Activated CD8-positive, alpha-beta memory T cell treated with anti-CD3 and anti-CD28 coated beads for 24 hours (primary cell): Measurements from ENCODE around the gene LRRTM2.
"Not testable (repeated sequence)": the region's sequence is repeated elsewhere in the genome, so short reads cannot be mapped to it uniquely, and the experiment has no call there.

ENCODE experiments used
- DNase-seq: peaks from one replicate; pipeline ENCODE4 v3.0.0-alpha.2; 2020

The LRRTM2 gene

GRCh38 chr5:138874771-138875551 lies at the start of gene LRRTM2:
Gene LRRTM2, minus strand, starts transcription at chr5:138875335. Its CDS starts 424 bp downstream, at chr5:138874911.
- DNase-seq: no peak

GRCh38 chr5:138922494-138922893 lies 47.4 kb upstream of the LRRTM2 start:
- no peak for DNase-seq

GRCh38 chr5:138921362-138921761 lies 46.2 kb upstream of the LRRTM2 start:
- not testable (repeated sequence) for DNase-seq

- no peak for DNase-seq
Observed at GRCh38 chr5:138920181-138920580, 45.0 kb upstream of the LRRTM2 start.

GRCh38 chr5:138918686-138919085 lies 43.6 kb upstream of the LRRTM2 start:
- no peak for DNase-seq

- DNase-seq: no peak
Observed at GRCh38 chr5:138914338-138914737, 39.2 kb upstream of the LRRTM2 start.

- DNase-seq: no peak
Observed at GRCh38 chr5:138913773-138914172, 38.6 kb upstream of the LRRTM2 start.

- no peak for DNase-seq
Observed at GRCh38 chr5:138912093-138912492, 37.0 kb upstream of the LRRTM2 start.

DNA sequence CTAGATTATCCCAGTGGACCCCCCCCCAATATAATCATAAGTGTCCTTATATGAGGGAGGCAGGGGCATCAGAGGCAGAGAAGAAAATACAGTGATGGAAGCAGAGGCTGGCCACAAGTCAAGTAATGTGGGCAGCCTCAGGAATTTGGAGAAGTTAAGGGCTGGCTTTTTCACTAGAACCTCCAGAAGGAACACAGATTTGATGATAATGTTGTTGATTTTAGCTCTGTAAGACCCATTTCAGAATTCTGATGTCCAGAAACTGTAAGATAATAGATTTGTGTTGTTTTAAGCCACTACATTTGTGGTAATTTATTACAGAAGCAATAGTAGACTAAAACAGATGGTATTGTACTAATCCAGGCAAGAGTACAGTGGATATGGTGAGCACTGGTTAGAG lies 36.3 kb upstream of the LRRTM2 start:
- no peak for DNase-seq

- no peak for DNase-seq
Observed at GRCh38 chr5:138910546-138911185, 35.5 kb upstream of the LRRTM2 start.

- DNase-seq: no peak
Observed at GRCh38 chr5:138909734-138910133, 34.6 kb upstream of the LRRTM2 start.

GRCh38 chr5:138905541-138905940 lies 30.4 kb upstream of the LRRTM2 start:
- DNase-seq: no peak

DNA sequence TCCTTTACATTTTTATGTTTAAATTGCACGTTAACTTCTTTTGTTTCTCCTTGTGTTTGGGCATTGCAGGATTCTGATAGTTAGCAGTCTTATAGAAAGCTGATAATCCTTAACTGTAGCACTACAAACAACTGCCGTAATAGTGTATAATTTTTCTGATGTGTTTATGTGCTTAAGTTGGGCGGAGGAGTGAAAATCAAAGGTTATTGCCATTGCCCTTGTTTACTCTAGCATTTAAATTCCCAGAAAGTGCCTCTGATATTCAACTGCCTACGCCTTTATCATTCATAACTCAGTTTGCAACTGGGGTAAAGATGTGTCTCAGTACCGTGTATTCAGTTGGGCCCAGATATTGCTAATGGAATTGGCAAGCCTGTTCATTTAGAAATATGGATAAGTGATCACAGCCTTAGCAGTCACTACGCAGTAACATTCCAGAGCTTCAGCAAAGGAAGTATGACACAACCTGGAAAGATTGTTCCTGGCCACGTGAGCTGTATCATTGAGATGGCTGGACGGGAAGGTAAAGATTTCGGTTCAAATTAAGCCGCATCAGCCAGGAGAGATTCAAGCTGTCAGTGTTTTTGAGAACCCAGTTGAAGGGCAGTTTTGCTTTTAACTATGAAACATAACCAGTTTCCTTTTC lies 28.1 kb upstream of the LRRTM2 start:
- DNase-seq: no peak

- no peak for DNase-seq
Observed at GRCh38 chr5:138901716-138902115, 26.6 kb upstream of the LRRTM2 start.

DNA sequence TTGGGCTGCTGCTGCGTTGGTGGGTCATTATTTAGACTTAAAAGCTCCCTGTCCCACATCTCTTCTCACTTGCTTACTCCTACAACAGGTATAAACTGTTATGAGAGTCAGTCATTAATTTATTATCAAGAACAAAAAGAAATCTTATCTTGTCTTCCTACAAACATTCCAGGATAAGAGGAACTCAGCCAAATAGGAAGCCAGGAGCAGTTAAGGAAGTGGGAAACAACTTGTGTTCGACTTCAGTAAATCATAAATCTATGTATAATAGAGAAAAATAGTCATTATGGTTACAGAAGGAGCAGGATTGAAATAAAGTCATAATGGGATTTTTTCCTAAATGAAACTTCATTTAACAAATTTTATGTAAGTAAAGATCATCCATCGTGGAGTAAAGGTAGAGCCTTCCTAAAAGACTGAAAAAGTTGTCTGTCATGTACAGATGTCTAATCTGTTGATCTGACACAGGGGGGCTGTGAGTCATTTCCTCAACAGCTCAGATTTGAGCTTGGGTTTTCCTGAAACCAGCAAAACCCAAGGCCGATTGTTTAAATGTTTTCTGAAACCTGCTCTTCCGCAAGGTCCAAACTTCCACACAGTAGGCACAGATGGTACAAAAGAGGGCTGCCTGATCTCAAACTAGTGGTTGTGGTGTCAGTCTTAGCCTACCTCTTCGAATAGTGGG lies 25.3 kb upstream of the LRRTM2 start:
- no peak for DNase-seq

- DNase-seq: no peak
Observed at GRCh38 chr5:138898742-138899141, 23.6 kb upstream of the LRRTM2 start.

DNA sequence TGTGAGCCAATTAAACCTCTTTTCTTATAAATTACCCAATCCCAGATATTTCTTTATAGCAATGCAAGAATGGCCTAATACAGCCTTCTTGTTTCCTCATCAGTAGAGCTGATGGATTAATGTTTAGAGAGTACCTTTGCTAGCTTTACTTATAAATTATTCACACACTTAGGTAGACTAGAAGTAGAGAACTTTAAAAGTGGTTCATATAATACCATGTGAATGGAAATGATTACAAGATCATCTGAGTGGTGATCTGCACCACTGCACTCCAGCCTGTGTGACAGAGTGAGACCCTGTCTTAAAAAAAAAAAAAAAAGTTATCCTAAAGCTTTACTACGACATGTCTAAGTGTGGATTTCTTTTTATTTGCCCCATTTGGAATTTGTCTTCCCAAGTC lies 23.2 kb upstream of the LRRTM2 start:
- DNase-seq: no peak

DNA sequence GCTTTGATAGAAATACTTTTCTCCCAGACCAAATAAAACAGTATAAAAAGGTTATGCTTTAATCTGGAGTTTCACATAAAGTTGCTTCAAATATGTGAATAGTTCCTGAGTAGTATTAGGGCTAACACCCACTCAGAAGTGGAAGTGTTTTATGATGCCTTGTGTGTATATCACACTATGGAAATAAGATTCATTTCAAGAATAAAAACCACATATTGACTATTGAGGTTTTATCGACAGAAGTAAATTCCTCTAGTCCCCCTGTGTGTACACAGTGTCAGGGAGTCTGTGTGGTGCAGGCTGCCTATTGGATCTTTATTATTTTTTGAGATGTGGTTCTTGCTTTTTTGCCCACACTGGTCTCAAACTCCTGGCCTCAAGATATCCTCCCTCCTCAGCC lies 20.8 kb upstream of the LRRTM2 start:
- DNase-seq: no peak

DNA sequence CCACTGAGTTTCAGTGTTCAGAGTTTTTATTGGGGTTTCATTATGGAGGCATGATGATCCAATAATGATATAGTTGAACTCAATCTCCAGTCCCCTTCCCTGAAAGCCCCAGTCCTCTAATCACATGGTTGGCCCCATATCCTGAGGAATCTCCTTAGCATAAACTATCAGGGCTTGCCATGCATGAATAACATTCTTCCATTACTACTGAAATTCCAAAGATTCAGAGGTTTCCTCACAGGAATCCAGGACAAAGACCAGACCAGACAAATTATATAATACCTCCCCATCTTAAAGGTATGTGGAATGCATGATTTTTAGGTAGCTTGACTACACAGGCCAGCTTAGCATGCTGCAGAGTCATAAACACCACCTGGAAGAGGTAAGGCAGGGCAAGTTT lies 15.5 kb upstream of the LRRTM2 start:
- DNase-seq: no peak

- no peak for DNase-seq
Observed at GRCh38 chr5:138889994-138890393, 14.9 kb upstream of the LRRTM2 start.

DNA sequence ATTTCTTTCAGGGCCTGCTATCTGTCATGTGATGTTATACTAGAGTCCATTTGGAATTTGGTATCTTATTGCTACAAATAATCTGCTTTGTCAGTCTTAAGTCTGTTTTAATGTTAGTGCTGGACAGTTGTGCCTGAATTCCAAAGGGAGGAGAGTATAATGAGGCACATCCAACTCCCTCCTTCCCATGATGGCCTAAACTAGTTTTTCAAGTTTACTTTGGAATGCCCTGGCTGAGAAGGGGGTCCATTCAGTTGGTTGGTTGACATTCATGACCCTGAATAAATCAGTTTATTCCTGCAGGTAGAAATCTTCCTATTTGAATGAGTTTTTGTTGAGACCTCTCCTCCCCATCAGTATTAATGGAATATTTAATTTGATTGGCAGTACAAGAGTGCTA lies 9.4 kb upstream of the LRRTM2 start:
- no peak for DNase-seq

GRCh38 chr5:138884094-138884493 lies 9.0 kb upstream of the LRRTM2 start:
- no peak for DNase-seq

- no peak for DNase-seq
Observed at GRCh38 chr5:138883211-138883610, 8.1 kb upstream of the LRRTM2 start.
